Stimulated activated CD8-positive, alpha-beta memory T cell treated with anti-CD3 and anti-CD28 coated beads, Interleukin-4, amount 100 ng/mL, for 24 hours (primary cell): ENCODE measurements around the gene IFNA8.
A peak's percentile ranks its signal among the peaks of the same experiment; 100 is the strongest.
"Not testable (repeated sequence)": the region's sequence is repeated elsewhere in the genome, so short reads cannot be mapped to it uniquely, and the experiment has no call there.

Experiments
- DNase-seq: peaks from one replicate; pipeline ENCODE4 v3.0.0-alpha.2; 2020; ENCODE audit warnings: low read depth

IFNA8 gene

DNA sequence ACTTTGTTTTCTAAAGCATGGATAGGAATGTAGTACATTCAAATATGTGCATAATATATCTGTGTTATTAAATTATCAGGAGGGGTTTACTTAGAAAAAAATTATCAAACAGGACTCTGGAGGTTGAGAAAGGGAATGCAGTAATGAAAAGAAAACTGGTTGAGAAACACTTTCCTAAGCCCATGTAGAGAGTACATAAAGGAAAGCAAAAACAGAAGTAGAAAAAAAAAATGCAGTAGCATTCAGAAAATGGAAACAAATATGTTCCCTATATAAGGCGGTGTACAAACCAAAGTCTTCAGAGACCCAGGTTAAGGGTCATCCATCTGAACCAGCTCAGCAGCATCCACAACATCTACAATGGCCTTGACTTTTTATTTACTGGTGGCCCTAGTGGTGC, at the start of gene IFNA8:
IFNA8 (plus strand) TSS at position 301 of the 400 bp plus-strand sequence; CDS start at position 361, 60 bp downstream.
- no peak for DNase-seq

DNA sequence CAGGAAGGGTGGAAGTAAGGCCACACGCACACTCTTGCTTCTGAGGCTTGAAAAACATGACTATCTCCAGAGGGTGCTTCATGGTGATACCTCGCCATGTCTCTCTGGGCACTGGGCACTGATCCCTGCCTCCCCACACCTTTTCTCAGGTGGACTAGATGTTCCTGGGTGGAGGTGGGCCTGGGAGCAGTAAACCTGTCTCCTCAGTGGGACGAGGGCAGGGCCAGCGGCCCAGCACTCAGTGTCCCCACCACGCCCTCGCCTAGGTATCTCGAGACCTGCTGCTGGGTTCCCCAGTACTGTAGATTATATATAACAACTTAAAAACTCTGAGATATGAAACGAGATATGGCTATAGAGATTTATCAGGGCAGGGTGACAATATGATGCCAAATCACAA, 46.6 kb upstream of the IFNA8 start:
- DNase-seq, result no peak

DNA sequence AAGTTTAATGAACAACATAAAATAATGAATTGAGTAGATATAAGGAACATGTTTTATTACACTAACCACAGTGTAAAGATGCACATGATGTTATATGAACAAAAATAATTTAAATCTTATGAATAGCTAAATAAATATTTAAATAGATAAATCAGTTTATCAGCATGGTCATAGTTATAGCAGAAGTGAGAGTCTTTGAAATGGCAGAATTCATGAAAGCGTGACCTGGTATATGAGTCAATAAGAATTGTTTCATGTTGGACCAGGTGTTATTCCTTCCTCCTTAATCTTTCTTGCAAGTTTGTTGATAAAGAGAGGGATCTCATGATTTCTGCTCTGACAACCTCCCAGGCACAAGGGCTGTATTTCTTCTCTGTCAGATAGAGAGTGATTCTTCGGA, 41.7 kb upstream of the IFNA8 start:
- DNase-seq, result not testable (repeated sequence)

DNA sequence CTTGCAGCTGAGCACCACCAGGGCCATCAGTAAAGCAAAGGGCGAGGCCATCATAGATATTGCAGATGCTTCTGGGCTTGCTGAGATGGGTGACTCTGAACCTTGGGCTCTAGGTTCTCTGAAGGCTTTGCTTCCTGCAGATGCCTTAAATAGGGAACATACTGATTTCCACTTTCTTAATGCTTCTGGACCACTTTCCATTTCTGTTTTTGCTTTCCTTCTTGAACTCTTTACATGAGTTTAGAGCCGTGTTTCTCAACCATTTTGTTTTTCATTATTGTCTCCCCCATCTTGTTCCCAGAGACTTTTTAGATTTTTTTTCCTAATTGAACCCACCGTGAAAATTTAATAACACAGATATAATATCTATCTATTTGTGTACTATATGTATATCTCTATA, 41.0 kb upstream of the IFNA8 start, which contains the start of gene IFNA13:
IFNA13 (minus strand) TSS at position 101 of the 400 bp plus-strand sequence; CDS start at position 54, 47 bp downstream.
- DNase-seq, result no peak

DNA sequence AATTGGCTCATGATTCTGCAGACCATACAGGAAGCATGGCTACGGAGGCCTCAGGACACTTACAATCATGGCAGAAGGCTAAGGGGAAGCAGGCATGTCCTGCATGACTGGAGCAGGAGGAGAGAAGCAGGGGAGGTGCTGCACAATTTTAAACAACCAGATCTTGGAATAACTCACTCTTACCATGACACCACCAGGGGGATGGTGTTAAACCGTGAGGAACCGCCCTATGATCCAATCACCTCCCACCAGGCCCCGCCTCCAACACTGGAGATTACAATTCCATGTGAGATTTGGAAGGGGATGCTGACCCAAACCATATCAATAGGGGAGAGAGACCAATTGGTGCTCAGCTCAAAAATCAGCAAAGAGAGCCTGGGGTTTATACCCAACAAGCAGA, 37.5 kb upstream of the IFNA8 start:
- not testable (repeated sequence) for DNase-seq

GRCh38 chr9:21381448-21382339, 27.2 kb upstream of the IFNA8 start:
- no peak for DNase-seq

DNA sequence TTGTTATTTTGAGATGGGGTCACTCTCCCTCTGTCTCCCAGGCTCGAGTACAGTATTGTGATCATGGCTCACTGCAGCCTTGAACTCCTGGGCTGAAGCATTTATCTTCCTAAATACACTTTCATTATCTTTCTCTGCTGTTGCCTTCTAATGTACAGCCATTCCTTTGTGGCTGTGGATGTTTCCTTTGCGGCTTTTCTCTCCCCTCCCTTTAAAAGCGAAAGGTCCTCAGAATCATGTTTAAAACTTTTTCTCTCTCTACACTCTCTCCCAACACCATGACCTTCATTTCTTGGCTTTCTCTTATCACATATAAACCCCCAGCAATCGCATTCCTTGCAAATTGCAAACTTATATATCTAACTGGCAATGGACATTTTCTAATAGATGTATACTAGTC, 25.3 kb upstream of the IFNA8 start:
- no peak for DNase-seq

DNA sequence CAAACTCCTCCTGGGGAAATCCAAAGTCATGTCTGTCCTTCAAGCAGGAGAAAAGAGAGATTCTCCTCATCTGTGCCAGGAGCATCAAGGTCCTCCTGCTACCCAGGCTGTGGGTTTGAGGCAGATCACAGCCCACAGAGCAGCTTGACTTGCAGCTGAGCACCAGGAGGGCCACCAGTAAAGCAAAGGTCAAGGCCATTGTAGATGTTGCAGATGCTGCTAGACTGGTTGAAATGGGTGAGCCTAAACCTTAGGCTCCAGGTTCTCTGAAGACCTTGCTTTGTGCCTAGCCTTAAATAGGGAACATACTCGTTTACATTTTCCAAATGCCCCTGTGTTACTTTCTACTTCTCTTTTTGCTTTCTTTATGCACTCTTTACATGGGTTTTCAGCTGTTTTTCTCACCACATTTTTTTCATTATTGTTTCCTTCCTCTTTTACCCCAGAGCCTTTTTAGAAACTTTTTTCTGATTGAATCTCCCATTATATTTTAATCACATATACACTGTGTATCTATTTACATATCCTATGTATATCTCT, 23.7 kb upstream of the IFNA8 start, which contains the start of gene IFNA2:
IFNA2 (minus strand) TSS at position 268 of the 540 bp plus-strand sequence; CDS start at position 199, 69 bp downstream.
- DNase-seq, result no peak

- no peak for DNase-seq
Observed at GRCh38 chr9:21392270-21392669, 16.6 kb upstream of the IFNA8 start.

DNA sequence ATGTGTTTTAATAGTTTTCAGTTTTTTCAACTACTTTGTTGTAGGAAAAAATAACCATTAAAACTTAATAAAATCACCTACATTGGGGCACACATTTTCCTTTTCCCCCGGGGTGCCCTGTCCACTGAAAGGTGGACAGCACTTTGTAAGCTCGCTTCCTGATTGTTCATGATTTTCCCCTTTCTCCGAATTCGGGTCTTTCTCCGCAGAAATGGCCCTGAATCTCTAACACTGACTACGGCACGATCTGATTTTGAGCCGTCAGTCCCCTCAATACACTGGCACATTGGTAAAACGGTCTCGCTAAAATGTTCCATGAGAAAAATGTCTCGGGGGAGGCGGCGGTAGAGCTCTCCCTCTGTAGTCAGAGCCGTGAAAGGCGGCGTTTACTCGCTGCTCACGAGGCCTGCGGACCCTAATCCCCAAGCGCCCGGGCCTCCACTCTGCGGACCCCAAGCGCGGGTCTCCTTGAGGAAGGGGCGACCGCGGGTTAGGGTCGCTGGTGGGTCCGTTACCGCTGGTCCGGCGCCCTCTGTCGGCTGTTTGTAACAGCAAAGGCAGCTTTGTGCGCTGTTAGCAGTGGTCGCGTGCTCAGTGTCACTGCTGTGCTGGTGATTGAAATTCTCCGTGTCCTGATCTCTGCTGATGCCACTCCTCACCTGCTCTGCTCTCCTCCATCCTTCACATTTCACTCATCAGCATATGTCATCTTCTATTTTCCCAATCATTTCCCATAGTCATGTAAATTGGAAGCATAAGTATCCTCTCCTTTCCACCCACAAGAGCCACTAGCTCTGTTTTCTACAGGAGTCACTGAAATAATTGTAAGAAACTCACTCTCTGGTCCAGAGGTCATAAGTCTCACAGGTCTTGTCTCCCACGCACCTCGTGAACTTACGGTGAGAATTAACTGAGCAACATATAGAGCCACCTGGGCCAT, 12.9 kb upstream of the IFNA8 start:
- peak; percentile 37 for DNase-seq

DNA sequence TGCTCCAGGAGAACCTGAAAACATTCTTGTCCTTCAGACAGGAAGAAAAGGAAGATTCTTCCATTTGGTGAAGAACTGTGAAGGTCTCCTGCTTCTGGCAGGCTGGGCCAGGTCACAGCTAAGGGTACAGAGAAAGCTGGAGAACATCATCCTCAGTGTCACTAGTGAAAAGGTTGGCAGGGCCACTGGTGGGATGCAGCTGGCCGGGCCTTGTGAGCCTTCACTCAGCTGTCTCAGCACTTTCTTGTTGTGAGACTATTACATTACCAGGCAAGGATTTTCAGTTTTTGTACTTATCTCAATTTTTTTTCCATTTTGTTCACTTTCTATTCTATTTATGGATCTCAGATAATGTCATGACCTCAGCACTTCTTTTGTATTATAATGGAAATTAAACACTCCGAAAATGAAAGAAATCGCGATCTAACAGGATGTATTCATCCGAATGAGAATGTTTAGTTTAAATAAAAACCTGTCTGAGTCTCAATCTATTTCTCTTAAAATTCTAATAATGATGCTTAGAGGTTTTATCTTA, 9.9 kb upstream of the IFNA8 start:
- DNase-seq, result no peak

- DNase-seq, result no peak
Observed at GRCh38 chr9:21399956-21400355, 9.0 kb upstream of the IFNA8 start.

DNA sequence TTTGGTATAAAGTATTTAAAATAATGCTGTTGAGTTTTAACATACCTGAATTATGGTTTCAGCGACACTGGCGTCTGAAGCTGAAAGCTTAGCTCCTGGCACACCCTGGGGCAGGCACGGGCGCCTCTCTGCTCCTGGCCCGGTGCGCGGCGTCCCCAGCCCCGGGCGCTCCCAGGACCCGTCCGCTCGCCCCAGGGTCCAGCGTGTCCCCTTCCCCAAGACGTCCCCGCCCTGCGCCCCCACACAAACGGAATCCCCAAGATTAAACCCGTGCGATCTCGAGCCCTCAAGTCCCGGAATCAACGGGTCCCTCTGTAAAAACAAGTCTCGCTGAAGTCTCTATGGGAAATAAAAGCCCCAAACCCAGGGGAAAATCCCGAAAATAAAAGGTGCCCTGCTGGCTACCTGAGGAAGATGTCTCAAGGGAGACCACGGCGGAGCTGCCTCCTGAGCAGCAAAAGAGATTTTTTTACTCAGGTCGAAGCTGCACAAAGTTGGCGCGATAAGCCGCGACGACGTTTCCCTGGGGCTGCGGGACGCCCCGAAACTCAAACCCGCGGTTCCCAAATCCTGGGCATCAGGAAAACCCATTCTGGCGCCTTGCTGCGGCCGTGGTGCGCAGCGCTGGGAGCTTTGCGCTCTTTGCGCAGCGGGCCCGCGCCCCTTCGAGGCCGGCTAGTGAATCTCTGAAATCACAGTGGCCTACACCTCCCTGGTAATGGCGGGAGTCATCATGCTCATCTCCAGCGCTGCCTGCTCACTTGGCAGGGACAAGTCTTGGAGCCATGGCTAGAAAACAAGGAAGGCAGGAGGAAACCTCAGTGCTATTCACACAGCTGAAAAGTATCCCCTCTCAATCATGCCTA, 6.3 kb upstream of the IFNA8 start:
- DNase-seq, result no peak

DNA sequence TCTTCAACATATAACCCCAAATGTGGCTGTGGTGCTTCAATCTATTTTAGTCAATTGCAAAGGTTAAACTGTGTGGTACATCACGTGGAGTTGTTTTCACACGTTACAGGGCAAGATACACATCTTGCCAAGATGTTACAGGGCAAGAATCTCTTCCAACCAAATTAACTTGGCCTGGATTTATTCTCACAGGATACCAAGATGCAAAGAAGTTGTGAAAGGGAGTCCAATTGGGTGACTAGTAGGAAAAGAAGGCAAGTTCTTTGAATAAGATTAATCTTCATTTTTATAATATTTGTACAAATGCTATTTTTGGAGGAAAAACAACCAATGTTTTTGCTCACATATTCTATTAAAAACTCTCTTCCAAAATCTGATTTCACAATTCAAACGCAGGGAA, 4.8 kb upstream of the IFNA8 start:
- DNase-seq, result no peak

- DNase-seq, result no peak
Observed at GRCh38 chr9:21412107-21412506, 3.2 kb downstream of the IFNA8 start.

DNA sequence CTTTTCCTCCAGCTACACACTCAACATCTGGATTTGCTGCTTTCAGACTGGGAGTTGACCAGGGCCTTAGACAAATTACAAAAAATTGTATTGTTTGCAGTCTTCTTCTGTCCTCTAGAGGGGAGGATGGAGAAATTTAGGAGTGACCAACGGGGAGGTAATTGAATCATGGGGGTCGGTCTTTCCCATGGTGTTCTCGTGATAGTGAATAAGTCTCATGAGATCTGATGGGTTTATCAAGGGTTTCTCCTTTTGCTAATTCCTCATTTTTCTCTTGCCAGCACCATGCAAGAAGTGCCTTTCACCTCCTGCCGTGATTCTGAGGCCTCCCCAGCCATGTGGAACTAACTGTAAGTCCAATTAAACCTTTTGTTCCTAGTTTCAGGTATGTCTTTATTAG, 4.2 kb downstream of the IFNA8 start:
- no peak for DNase-seq

- no peak for DNase-seq
Observed at GRCh38 chr9:21413624-21414023, 4.7 kb downstream of the IFNA8 start.

- DNase-seq, result no peak
Observed at GRCh38 chr9:21414220-21414940, 5.5 kb downstream of the IFNA8 start.

DNA sequence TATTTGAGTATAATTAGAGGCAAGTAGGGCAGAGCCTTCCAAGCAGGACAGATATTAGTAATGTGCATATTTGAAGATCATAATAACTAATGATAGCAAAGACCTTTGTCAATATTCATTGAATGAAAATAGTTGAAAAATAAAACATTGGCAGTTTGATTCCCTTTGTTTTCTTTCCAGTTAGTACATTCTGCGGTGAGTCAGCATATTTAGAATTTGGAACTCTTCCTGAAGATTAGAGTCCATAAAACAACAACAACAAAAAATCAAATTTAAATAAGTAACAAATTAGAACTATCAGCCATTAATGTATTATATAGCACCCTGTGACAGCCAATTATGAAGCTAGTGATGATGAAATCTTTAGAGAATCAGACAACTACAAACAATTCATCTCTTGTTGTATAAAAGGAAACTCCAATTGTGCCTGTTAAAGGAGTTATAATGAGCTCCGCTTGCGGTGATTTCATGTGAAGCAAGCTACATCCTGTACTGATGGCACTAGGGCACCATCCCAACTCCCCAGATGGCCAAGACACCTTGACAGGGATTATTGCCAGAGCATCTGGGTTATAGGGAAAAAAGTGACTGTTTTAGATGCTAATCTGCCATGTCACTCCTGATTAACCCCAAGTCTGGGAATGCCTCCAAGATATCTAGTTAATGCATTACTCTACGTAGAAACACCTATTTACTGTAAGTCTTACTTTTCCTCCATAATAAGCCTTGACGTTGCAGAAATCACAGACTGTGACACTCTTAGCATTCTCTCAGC, 6.8 kb downstream of the IFNA8 start:
- DNase-seq, result no peak

GRCh38 chr9:21428235-21428634, 19.3 kb downstream of the IFNA8 start:
- no peak for DNase-seq
